Prostate gland (tissue), 2 donors: Measurements from ENCODE around the gene SLIT3. TPM values are rescaled to one million over a fixed set of nuclear protein-coding genes. Genes with fewer than 3 reads are reported as not detected.

Experiments
- DNase-seq: peaks from one replicate; pipeline ENCODE4 v3.0.0-alpha.2; 2019; ENCODE audit warnings: low spot score
- H3K27ac ChIP-seq, 2 donors: fragments of 200-600 bp; sonication (generic); 2 replicates each; pipeline ENCODE4 v1.5.1; 2017 to 2019
- H3K27me3 ChIP-seq: fragments of 200-600 bp; sonication (generic); replicated peaks from 2 replicates; pipeline ENCODE4 v1.5.1; 2019; ENCODE audit not compliant: insufficient read depth
- H3K36me3 ChIP-seq, 2 donors: fragments of 200-600 bp; sonication (generic); 1 replicate in 1 of 2; 2 replicates in 1 of 2; pipeline versions ENCODE4 v1.5.1 to v1.8.1; 2017 to 2019
- H3K4me1 ChIP-seq: fragments of 200-600 bp; sonication (generic); replicated peaks from 2 replicates; pipeline ENCODE4 v1.5.1; 2019
- H3K4me3 ChIP-seq, 2 donors: fragments of 200-600 bp; sonication (generic); 2 replicates each; pipeline ENCODE4 v1.5.1; 2017 to 2019
- H3K9me3 ChIP-seq: fragments of 200-600 bp; sonication (generic); 2 replicates; pipeline ENCODE4 v1.5.1; 2017
- CTCF ChIP-seq, 4 experiments: fragments of 200-600 bp in 2 of 4; fragments of 450-650 bp in 2 of 4; sonication (generic) in 2 of 4; IDR thresholded peaks; 1 replicate in 3 of 4; 2 replicates in 1 of 4; pipeline ENCODE4 v1.5.1; 2016 to 2019; ENCODE audit warnings: antibody characterized with exemption in 4 of 4, mild to moderate bottlenecking in 2 of 4, moderate library complexity in 2 of 4
- POLR2A ChIP-seq: fragments of 450-650 bp; IDR thresholded peaks from one replicate; pipeline ENCODE4 v1.6.1; 2016; ENCODE audit warnings: antibody characterized with exemption, mild to moderate bottlenecking
- POLR2AphosphoS5 ChIP-seq: sonication (generic); formaldehyde crosslinking; IDR thresholded peaks from one replicate; pipeline ENCODE4 v1.6.1; 2017; ENCODE audit warnings: antibody characterized with exemption
- whole genome bisulfite sequencing: methylation state at CpG from one replicate; pipeline ENCODE4 v1.1.5; 2018; 5-methylcytosine and 5-hydroxymethylcytosine counted together
- intact Hi-C: fragments of 100-400 bp; cut with DNase I; formaldehyde crosslinking; loops from one replicate; pipeline ENCODE4 v1.14.2; 2022
- total RNA-seq, 2 donors: library from RNA; depleted of rRNA; stranded (reverse); fragments of >200 nt; gene quantifications; one replicate each; pipeline ENCODE4 v1.1.0, GENCODE V29; 2016

The SLIT3 gene
- total RNA-seq, 2 donors from 2014 or later, result 8.3 TPM

GRCh38 chr5:168946363-168946762 is 354.6 kb downstream of the SLIT3 start:
- Histone ChIP-seq H3K4me1 (no peaks in the 10 kb centered on the region), H3K4me3 (no peak overlapping the region), H3K27me3 (no peaks in the 10 kb centered on the region), H3K36me3 (no peaks in the 10 kb centered on the region), H3K9me3 (no peaks in the 10 kb centered on the region), H3K27ac (no peak overlapping the region)
- no peak for TF ChIP-seq POLR2AphosphoS5
- no peak for TF ChIP-seq POLR2A
- TF ChIP-seq CTCF (IDR thresholded peaks at IDR 0.05), result no peak
- no peak for DNase-seq
- WGBS, result 93% methylated on average over 6 of the region's 6 CpGs
- intact Hi-C loops, result no loop called here

GRCh38 chr5:168944004-168944403 is 356.9 kb downstream of the SLIT3 start:
- Histone ChIP-seq H3K36me3 (no peaks in the 10 kb centered on the region), H3K9me3 (no peaks in the 10 kb centered on the region), H3K27me3 (no peaks in the 10 kb centered on the region), H3K4me1 (no peaks in the 10 kb centered on the region), H3K27ac (no peak overlapping the region), H3K4me3 (no peak overlapping the region)
- no peak for DNase-seq
- 86% methylated on average over 5 of the region's 5 CpGs for WGBS
- intact Hi-C loops, result no loop called here
- TF ChIP-seq POLR2A (no peak), CTCF (IDR thresholded peaks at IDR 0.05) (no peak), POLR2AphosphoS5 (no peak)

- no peaks in the 10 kb centered on the region for H3K27me3 ChIP-seq
- intact Hi-C loops, result no loop called here
- H3K4me1 ChIP-seq, result no peaks in the 10 kb centered on the region
- 61% methylated on average over 2 of the region's 2 CpGs for WGBS
- no peak overlapping the region for H3K4me3 ChIP-seq
- H3K27ac ChIP-seq, result no peak overlapping the region
- no peak for TF ChIP-seq POLR2A
- TF ChIP-seq POLR2AphosphoS5, result no peak
- TF ChIP-seq CTCF (IDR thresholded peaks at IDR 0.05), result no peak
- H3K36me3 ChIP-seq, result no peaks in the 10 kb centered on the region
- no peaks in the 10 kb centered on the region for H3K9me3 ChIP-seq
- no peak for DNase-seq
Measured at GRCh38 chr5:168943091-168943884, 357.7 kb downstream of the SLIT3 start.

GRCh38 chr5:168941901-168942300 is 359.0 kb downstream of the SLIT3 start:
- WGBS, result 72% methylated on average over 2 of the region's 2 CpGs
- no peak for TF ChIP-seq CTCF (IDR thresholded peaks at IDR 0.05)
- TF ChIP-seq POLR2A, result no peak
- TF ChIP-seq POLR2AphosphoS5, result no peak
- intact Hi-C loops, result no loop called here

GRCh38 chr5:168940712-168941111 is 360.2 kb downstream of the SLIT3 start:
- no peak overlapping the region for H3K4me3 ChIP-seq
- no peak for TF ChIP-seq POLR2AphosphoS5
- no peaks in the 10 kb centered on the region for H3K4me1 ChIP-seq
- WGBS, result 78% methylated on average over 4 of the region's 4 CpGs
- H3K27me3 ChIP-seq, result no peaks in the 10 kb centered on the region
- DNase-seq, result no peak
- H3K9me3 ChIP-seq, result no peaks in the 10 kb centered on the region
- no peak overlapping the region for H3K27ac ChIP-seq
- H3K36me3 ChIP-seq, result no peaks in the 10 kb centered on the region
- intact Hi-C loops, result no loop called here

More at GRCh38 chr5:168941901-168942300, 359.0 kb downstream of the SLIT3 start:
- no peak for DNase-seq
- Histone ChIP-seq H3K36me3 (no peaks in the 10 kb centered on the region), H3K27ac (no peak overlapping the region), H3K4me3 (no peak overlapping the region), H3K27me3 (no peaks in the 10 kb centered on the region), H3K4me1 (no peaks in the 10 kb centered on the region), H3K9me3 (no peaks in the 10 kb centered on the region)
